Activated T-helper 17 cell treated with anti-CD3 and anti-CD28 coated beads, Interleukin-2, amount 50 U/mL, for 72 hours (primary cell): ENCODE measurements around the gene ADAM17. TPM values are rescaled to one million over a fixed set of nuclear protein-coding genes. Genes with fewer than 3 reads are reported as not detected.
"Not testable (repeated sequence)": the region's sequence is repeated elsewhere in the genome, so short reads cannot be mapped to it uniquely, and the experiment has no call there.

Experiments
- ATAC-seq: fragments of 150-1000 bp; cut with Tn5 transposase; replicated peaks from 2 replicates; pipeline ENCODE4 v1.10.0; 2021; ENCODE audit warnings: mild to moderate bottlenecking, moderate library complexity
- H3K27ac Mint-ChIP-seq: one replicate; pipeline ENCODE4 v1.8.0; 2022; ENCODE audit warnings: mixed read lengths
- H3K27me3 Mint-ChIP-seq: one replicate; pipeline ENCODE4 v1.8.0; 2022; ENCODE audit warnings: mixed read lengths
- H3K36me3 Mint-ChIP-seq: one replicate; pipeline ENCODE4 v1.8.0; 2022; ENCODE audit warnings: low read depth, mild to moderate bottlenecking, mixed read lengths
- H3K4me1 Mint-ChIP-seq: one replicate; pipeline ENCODE4 v1.8.0; 2022; ENCODE audit warnings: mixed read lengths
- H3K4me3 Mint-ChIP-seq: one replicate; pipeline ENCODE4 v1.8.0; 2022; ENCODE audit warnings: mild to moderate bottlenecking, mixed read lengths
- H3K9me3 Mint-ChIP-seq: one replicate; pipeline ENCODE4 v1.8.0; 2022; ENCODE audit warnings: mixed read lengths
- total RNA-seq, 2 donors: library from RNA; stranded (reverse); gene quantifications; one replicate each; pipeline ENCODE4 v1.2.3, GENCODE V29; 2022

The ADAM17 gene
- total RNA-seq, 2 donors from 2014 or later: 22.7 to 31.2 TPM

GRCh38 chr2:9550859-9551391 is 4.7 kb downstream of the ADAM17 start:
- H3K27me3 Mint-ChIP-seq, H3K9me3 Mint-ChIP-seq, ATAC-seq: not testable (repeated sequence)
- H3K4me1 Mint-ChIP-seq: peaks cover 46% of the 10 kb centered on the region
- peak overlapping the region; percentile 89 for H3K4me3 Mint-ChIP-seq
- H3K27ac Mint-ChIP-seq: peak overlapping the region; percentile 47
- H3K36me3 Mint-ChIP-seq: peaks cover 39% of the 10 kb centered on the region

GRCh38 chr2:9549420-9549819 is 6.2 kb downstream of the ADAM17 start:
- Mint-ChIP-seq H3K27ac (no peak overlapping the region), H3K9me3 (no peaks in the 10 kb centered on the region), H3K4me1 (peaks cover 48% of the 10 kb centered on the region), H3K4me3 (peak overlapping the region; percentile 58), H3K27me3 (no peaks in the 10 kb centered on the region), H3K36me3 (peaks cover 34% of the 10 kb centered on the region)
- no peak for ATAC-seq

GRCh38 chr2:9548506-9548905 is 7.1 kb downstream of the ADAM17 start:
- H3K27ac Mint-ChIP-seq: peak overlapping the region; percentile 86
- no peaks in the 10 kb centered on the region for H3K9me3 Mint-ChIP-seq
- ATAC-seq: peak; percentile 75
- no peaks in the 10 kb centered on the region for H3K27me3 Mint-ChIP-seq
- peaks cover 30% of the 10 kb centered on the region for H3K36me3 Mint-ChIP-seq
- peaks cover 48% of the 10 kb centered on the region for H3K4me1 Mint-ChIP-seq
- peak overlapping the region; percentile 80 for H3K4me3 Mint-ChIP-seq

GRCh38 chr2:9547262-9547991 is 8.2 kb downstream of the ADAM17 start:
- Mint-ChIP-seq H3K27me3 (no peaks in the 10 kb centered on the region), H3K27ac (no peak overlapping the region), H3K4me1 (peaks cover 47% of the 10 kb centered on the region), H3K9me3 (no peaks in the 10 kb centered on the region), H3K36me3 (peaks cover 36% of the 10 kb centered on the region), H3K4me3 (peak overlapping the region; percentile 80)
- ATAC-seq: no peak

GRCh38 chr2:9545502-9545901 is 10.1 kb downstream of the ADAM17 start:
- Mint-ChIP-seq H3K27me3 (no peaks in the 10 kb centered on the region), H3K9me3 (no peaks in the 10 kb centered on the region), H3K4me3 (no peak overlapping the region), H3K4me1 (peaks cover 34% of the 10 kb centered on the region), H3K36me3 (peaks cover 40% of the 10 kb centered on the region), H3K27ac (no peak overlapping the region)
- no peak for ATAC-seq

GRCh38 chr2:9543557-9543956 is 12.1 kb downstream of the ADAM17 start:
- Mint-ChIP-seq H3K27me3 (no peaks in the 10 kb centered on the region), H3K4me3 (peak overlapping the region; percentile 27), H3K27ac (peak overlapping the region; percentile 48), H3K9me3 (no peaks in the 10 kb centered on the region), H3K4me1 (peaks cover 36% of the 10 kb centered on the region), H3K36me3 (peaks cover 50% of the 10 kb centered on the region)
- ATAC-seq: no peak

GRCh38 chr2:9539531-9539930 is 16.1 kb downstream of the ADAM17 start:
- Mint-ChIP-seq H3K27ac (no peak overlapping the region), H3K9me3 (no peaks in the 10 kb centered on the region), H3K4me1 (peaks cover 19% of the 10 kb centered on the region), H3K36me3 (peaks cover 81% of the 10 kb centered on the region), H3K4me3 (no peak overlapping the region), H3K27me3 (no peaks in the 10 kb centered on the region)
- no peak for ATAC-seq

- Mint-ChIP-seq H3K27ac (peak overlapping the region; percentile 66), H3K36me3 (peaks cover 85% of the 10 kb centered on the region), H3K9me3 (no peaks in the 10 kb centered on the region), H3K4me1 (peaks cover 9% of the 10 kb centered on the region), H3K27me3 (no peaks in the 10 kb centered on the region), H3K4me3 (no peak overlapping the region)
- peak; percentile 43 for ATAC-seq
These were observed 17.6 kb downstream of the ADAM17 start for GRCh38 chr2:9538000-9538507.

GRCh38 chr2:9536504-9536903 is 19.1 kb downstream of the ADAM17 start:
- no peaks in the 10 kb centered on the region for H3K9me3 Mint-ChIP-seq
- no peak overlapping the region for H3K27ac Mint-ChIP-seq
- H3K4me3 Mint-ChIP-seq: no peak overlapping the region
- peaks cover 9% of the 10 kb centered on the region for H3K4me1 Mint-ChIP-seq
- no peak for ATAC-seq
- H3K36me3 Mint-ChIP-seq: peaks cover 88% of the 10 kb centered on the region
- H3K27me3 Mint-ChIP-seq: no peaks in the 10 kb centered on the region

- Mint-ChIP-seq H3K27ac (no peak overlapping the region), H3K27me3 (no peaks in the 10 kb centered on the region), H3K9me3 (no peaks in the 10 kb centered on the region), H3K4me1 (peaks cover 9% of the 10 kb centered on the region), H3K36me3 (peaks cover 85% of the 10 kb centered on the region), H3K4me3 (no peak overlapping the region)
- no peak for ATAC-seq
These were observed 20.5 kb downstream of the ADAM17 start for GRCh38 chr2:9535177-9535576.

GRCh38 chr2:9533663-9534062 is 22.0 kb downstream of the ADAM17 start:
- no peak overlapping the region for H3K27ac Mint-ChIP-seq
- ATAC-seq: no peak
- no peaks in the 10 kb centered on the region for H3K9me3 Mint-ChIP-seq
- no peaks in the 10 kb centered on the region for H3K27me3 Mint-ChIP-seq
- H3K4me3 Mint-ChIP-seq: no peak overlapping the region
- peaks cover 88% of the 10 kb centered on the region for H3K36me3 Mint-ChIP-seq
- H3K4me1 Mint-ChIP-seq: peaks cover 5% of the 10 kb centered on the region

GRCh38 chr2:9532421-9532820 is 23.2 kb downstream of the ADAM17 start:
- Mint-ChIP-seq H3K27me3 (no peaks in the 10 kb centered on the region), H3K36me3 (peaks cover 93% of the 10 kb centered on the region), H3K27ac (no peak overlapping the region), H3K9me3 (no peaks in the 10 kb centered on the region), H3K4me1 (no peaks in the 10 kb centered on the region), H3K4me3 (no peak overlapping the region)
- no peak for ATAC-seq

GRCh38 chr2:9527995-9528787 is 27.4 kb downstream of the ADAM17 start:
- Mint-ChIP-seq H3K4me1 (peaks cover 6% of the 10 kb centered on the region), H3K9me3 (no peaks in the 10 kb centered on the region), H3K4me3 (no peak overlapping the region), H3K27me3 (no peaks in the 10 kb centered on the region), H3K27ac (peak overlapping the region; percentile 68), H3K36me3 (peaks cover 93% of the 10 kb centered on the region)
- ATAC-seq: no peak

- ATAC-seq: no peak
- no peaks in the 10 kb centered on the region for H3K27me3 Mint-ChIP-seq
- H3K27ac Mint-ChIP-seq: no peak overlapping the region
- H3K4me3 Mint-ChIP-seq: no peak overlapping the region
- no peaks in the 10 kb centered on the region for H3K9me3 Mint-ChIP-seq
- peaks cover 98% of the 10 kb centered on the region for H3K36me3 Mint-ChIP-seq
- H3K4me1 Mint-ChIP-seq: peaks cover 6% of the 10 kb centered on the region
These were observed 30.4 kb downstream of the ADAM17 start for GRCh38 chr2:9525266-9525665.

- Mint-ChIP-seq H3K4me1 (peaks cover 6% of the 10 kb centered on the region), H3K27ac (no peak overlapping the region), H3K27me3 (no peaks in the 10 kb centered on the region), H3K9me3 (no peaks in the 10 kb centered on the region), H3K4me3 (no peak overlapping the region), H3K36me3 (peaks cover 98% of the 10 kb centered on the region)
- no peak for ATAC-seq
These were observed 31.3 kb downstream of the ADAM17 start for GRCh38 chr2:9524291-9524690.
